ENCODE results near the gene DIP2B.

GRCh38 chr12:50662116-50662510, 157.3 kb downstream of the DIP2B start:
- no peak for TF ChIP-seq EZH2 (IDR thresholded peaks at IDR 0.05; ENCODE audit: insufficient read depth, poor library complexity, severe bottlenecking)
- no peak for TF ChIP-seq EZH2phosphoT487 (IDR thresholded peaks at IDR 0.05; ENCODE audit: insufficient read depth, low read depth)

Measured in GM23248 (cell line).